Trophoblast cell (in vitro differentiated cells and primary cell): ENCODE results near the gene GRID1.

Experiments
- DNase-seq, 2 donors: peaks; one replicate each; pipeline ENCODE4 v3.0.0-alpha.2; 2016
- H2AFZ ChIP-seq: 2 replicates; pipeline ENCODE4 v1.6.1; 2013; ENCODE audit warnings: low read length, moderate library complexity, mild to moderate bottlenecking; ENCODE audit not compliant: insufficient read depth, poor library complexity
- H2AK5ac ChIP-seq: 2 replicates; pipeline ENCODE4 v1.6.1; 2013; ENCODE audit warnings: mild to moderate bottlenecking, low read length
- H2BK120ac ChIP-seq: 2 replicates; pipeline ENCODE4 v1.6.1; 2013; ENCODE audit warnings: low read length, mild to moderate bottlenecking, moderate library complexity; ENCODE audit not compliant: insufficient read depth, poor library complexity
- H2BK12ac ChIP-seq: 2 replicates; pipeline ENCODE4 v1.6.1; 2013; ENCODE audit warnings: mild to moderate bottlenecking, low read length, moderate library complexity
- H2BK5ac ChIP-seq: 2 replicates; pipeline ENCODE4 v1.6.1; 2013; ENCODE audit warnings: low read length, low read depth, moderate library complexity, mild to moderate bottlenecking; ENCODE audit not compliant: poor library complexity
- H3K14ac ChIP-seq: 2 replicates; pipeline ENCODE4 v1.6.1; 2013; ENCODE audit warnings: mild to moderate bottlenecking, low read length
- H3K18ac ChIP-seq: 2 replicates; pipeline ENCODE4 v1.6.1; 2013; ENCODE audit warnings: mild to moderate bottlenecking, low read length
- H3K23ac ChIP-seq: 2 replicates; pipeline ENCODE4 v1.6.1; 2013; ENCODE audit warnings: low read length
- H3K27ac ChIP-seq: 2 replicates; pipeline ENCODE4 v1.5.1; 2013; ENCODE audit warnings: low read depth, mild to moderate bottlenecking, inconsistent platforms, low read length, moderate library complexity
- H3K27me3 ChIP-seq: 2 replicates; pipeline ENCODE4 v1.6.1; 2013; ENCODE audit warnings: inconsistent platforms, mild to moderate bottlenecking, low read length, moderate library complexity; ENCODE audit not compliant: insufficient read depth
- H3K36me3 ChIP-seq, 2 experiments: 1 replicate in 1 of 2; 2 replicates in 1 of 2; pipeline ENCODE4 v1.6.1; 2013; ENCODE audit warnings: low read length in 2 of 2, mild to moderate bottlenecking in 2 of 2, moderate library complexity in 1 of 2; ENCODE audit not compliant: insufficient read depth in 2 of 2, control insufficient read depth in 1 of 2
- H3K4ac ChIP-seq: 2 replicates; pipeline ENCODE4 v1.6.1; 2013; ENCODE audit warnings: low read depth, mild to moderate bottlenecking, low read length, moderate library complexity
- H3K4me1 ChIP-seq, 2 experiments: 1 replicate in 1 of 2; 2 replicates in 1 of 2; pipeline ENCODE4 v1.6.1; 2013; ENCODE audit warnings: low read length in 2 of 2, mild to moderate bottlenecking in 2 of 2, moderate library complexity in 1 of 2; ENCODE audit not compliant: insufficient read depth in 2 of 2, control insufficient read depth in 1 of 2
- H3K4me2 ChIP-seq: 2 replicates; pipeline ENCODE4 v1.6.1; 2013; ENCODE audit warnings: inconsistent platforms, mild to moderate bottlenecking, low read length, moderate library complexity
- H3K4me3 ChIP-seq: 2 replicates; pipeline ENCODE4 v1.5.1; 2013; ENCODE audit warnings: mild to moderate bottlenecking, low read depth, low read length, inconsistent platforms
- H3K79me1 ChIP-seq: one replicate; pipeline ENCODE4 v1.6.1; 2013; ENCODE audit warnings: low read length
- H3K79me2 ChIP-seq: 2 replicates; pipeline ENCODE4 v1.6.1; 2013; ENCODE audit warnings: low read length, mild to moderate bottlenecking; ENCODE audit not compliant: control insufficient read depth, insufficient read depth, poor library complexity
- H3K9ac ChIP-seq: 2 replicates; pipeline ENCODE4 v1.6.1; 2013; ENCODE audit warnings: mild to moderate bottlenecking, low read length
- H3K9me3 ChIP-seq: 2 replicates; pipeline ENCODE4 v1.6.1; 2013; ENCODE audit warnings: low read depth, mild to moderate bottlenecking, control low read depth, inconsistent platforms, low read length; ENCODE audit not compliant: insufficient read depth
- H4K12ac ChIP-seq: 2 replicates; pipeline ENCODE4 v1.6.1; 2013; ENCODE audit warnings: low read depth, mild to moderate bottlenecking, low read length, moderate library complexity
- H4K8ac ChIP-seq: 2 replicates; pipeline ENCODE4 v1.6.1; 2013; ENCODE audit warnings: low read depth, mild to moderate bottlenecking, low read length, moderate library complexity
- H4K91ac ChIP-seq: one replicate; pipeline ENCODE4 v1.6.1; 2013; ENCODE audit warnings: low read depth, mild to moderate bottlenecking, low read length, moderate library complexity
- WGBS: extraction: QIAGEN DNeasy Blood & Tissue Kit; methylation state at CpG from one replicate; pipeline ENCODE4 v1.1.7; 2013; ENCODE audit warnings: missing lambda C conversion rate; ENCODE audit not compliant: insufficient read length, insufficient coverage; ENCODE audit errors: extremely low coverage; 5-methylcytosine and 5-hydroxymethylcytosine counted together

GRID1 gene

GRCh38 chr10:85651497-85651882 is 715.1 kb downstream of the GRID1 start:
- no peak overlapping the region for H3K23ac ChIP-seq
- no peak overlapping the region for H3K27ac ChIP-seq
- H3K27me3 ChIP-seq: no peaks in the 10 kb centered on the region
- no peak overlapping the region for H3K4me3 ChIP-seq
- H3K79me2 ChIP-seq: no peaks in the 10 kb centered on the region
- H2AK5ac ChIP-seq: no peak overlapping the region
- H3K4me1 ChIP-seq: peaks cover 0 to 11% of the 10 kb centered on the region in 2 experiments
- DNase-seq: peak in 1 of 2 donors; percentile 13
- H4K91ac ChIP-seq: no peak overlapping the region
- H2BK5ac ChIP-seq: no peak overlapping the region
- no CpG with 5 or more reads among the region's 2 CpGs for WGBS
- H2BK120ac ChIP-seq: no peak overlapping the region
- no peak overlapping the region for H4K8ac ChIP-seq
- H3K4me2 ChIP-seq: no peak overlapping the region
- no peak overlapping the region for H3K9ac ChIP-seq
- H3K36me3 ChIP-seq: no peaks in the 10 kb centered on the region
- no peak overlapping the region for H3K4ac ChIP-seq
- peaks cover 2% of the 10 kb centered on the region for H3K9me3 ChIP-seq
- H2AFZ ChIP-seq: no peak overlapping the region
- H3K79me1 ChIP-seq: no peaks in the 10 kb centered on the region
- H2BK12ac ChIP-seq: no peak overlapping the region
- no peak overlapping the region for H3K18ac ChIP-seq
- no peak overlapping the region for H3K14ac ChIP-seq
- no peak overlapping the region for H4K12ac ChIP-seq

- Histone ChIP-seq H2BK12ac (no peak overlapping the region), H3K4me3 (no peak overlapping the region), H4K91ac (no peak overlapping the region), H3K4me1 (peaks cover 0 to 11% of the 10 kb centered on the region in 2 experiments), H3K9me3 (peaks cover 2% of the 10 kb centered on the region), H3K79me1 (no peaks in the 10 kb centered on the region), H3K14ac (no peak overlapping the region), H3K4ac (no peak overlapping the region), H2AK5ac (no peak overlapping the region), H3K23ac (no peak overlapping the region), H2BK5ac (no peak overlapping the region), H3K18ac (no peak overlapping the region), H4K12ac (no peak overlapping the region), H3K36me3 (no peaks in the 10 kb centered on the region), H3K9ac (no peak overlapping the region), H2AFZ (no peak overlapping the region), H3K79me2 (no peaks in the 10 kb centered on the region), H4K8ac (no peak overlapping the region), H3K27me3 (no peaks in the 10 kb centered on the region), H3K27ac (no peak overlapping the region), H2BK120ac (no peak overlapping the region), H3K4me2 (no peak overlapping the region)
- peak; percentile 74 to 79 for DNase-seq
- WGBS: no CpG with 5 or more reads among the region's 1 CpG
Measured at GRCh38 chr10:85650791-85651496, 715.7 kb downstream of the GRID1 start.

- no CpG with 5 or more reads among the region's 4 CpGs for WGBS
- no peak overlapping the region for H3K4me2 ChIP-seq
Measured at GRCh38 chr10:85649461-85649860, 717.1 kb downstream of the GRID1 start.

GRCh38 chr10:85648279-85648754 is 718.3 kb downstream of the GRID1 start:
- H3K27me3 ChIP-seq: no peaks in the 10 kb centered on the region
- no peak overlapping the region for H3K9ac ChIP-seq
- H4K91ac ChIP-seq: no peak overlapping the region
- H3K4me2 ChIP-seq: no peak overlapping the region
- no peak overlapping the region for H4K12ac ChIP-seq
- no peak overlapping the region for H2AK5ac ChIP-seq
- H3K36me3 ChIP-seq: no peaks in the 10 kb centered on the region
- no peak overlapping the region for H3K18ac ChIP-seq
- no peak overlapping the region for H2BK120ac ChIP-seq
- H2BK12ac ChIP-seq: no peak overlapping the region
- no peak overlapping the region for H2AFZ ChIP-seq
- no peak overlapping the region for H3K14ac ChIP-seq
- H3K79me2 ChIP-seq: no peaks in the 10 kb centered on the region
- no peak overlapping the region for H2BK5ac ChIP-seq
- H4K8ac ChIP-seq: no peak overlapping the region
- H3K27ac ChIP-seq: no peak overlapping the region
- no CpG with 5 or more reads among the region's 6 CpGs for WGBS
- no peak overlapping the region for H3K23ac ChIP-seq
- peaks cover 2% of the 10 kb centered on the region for H3K79me1 ChIP-seq
- no peak overlapping the region for H3K4ac ChIP-seq
- H3K9me3 ChIP-seq: peaks cover 2% of the 10 kb centered on the region
- H3K4me1 ChIP-seq: peaks cover 3 to 17% of the 10 kb centered on the region in 2 experiments
- DNase-seq: peak in 1 of 2 donors; percentile 4
- no peak overlapping the region for H3K4me3 ChIP-seq

More at GRCh38 chr10:85649461-85649860, 717.1 kb downstream of the GRID1 start:
- Histone ChIP-seq H3K79me2 (no peaks in the 10 kb centered on the region), H3K27ac (no peak overlapping the region), H2BK120ac (no peak overlapping the region), H3K36me3 (no peaks in the 10 kb centered on the region), H4K8ac (no peak overlapping the region), H4K12ac (no peak overlapping the region), H2BK5ac (no peak overlapping the region), H3K4ac (no peak overlapping the region), H2AK5ac (no peak overlapping the region), H3K18ac (no peak overlapping the region), H3K9me3 (peaks cover 2% of the 10 kb centered on the region), H3K79me1 (no peaks in the 10 kb centered on the region), H3K27me3 (no peaks in the 10 kb centered on the region), H3K4me3 (no peak overlapping the region), H3K4me1 (peaks cover 0 to 12% of the 10 kb centered on the region in 2 experiments), H3K14ac (no peak overlapping the region), H4K91ac (no peak overlapping the region), H2AFZ (no peak overlapping the region), H2BK12ac (no peak overlapping the region), H3K23ac (no peak overlapping the region), H3K9ac (no peak overlapping the region)
- no peak for DNase-seq
